COLO668 (cell line): ENCODE results near the gene TTC39C.
"Not testable (repeated sequence)": the region's sequence is repeated elsewhere in the genome, so short reads cannot be mapped to it uniquely, and the experiment has no call there.

ENCODE experiments used
- DNase-seq: peaks from one replicate; lab custom pipeline; 2025; ENCODE audit not compliant: unreplicated experiment; lab: John Stamatoyannopoulos, UW

Gene TTC39C

DNA sequence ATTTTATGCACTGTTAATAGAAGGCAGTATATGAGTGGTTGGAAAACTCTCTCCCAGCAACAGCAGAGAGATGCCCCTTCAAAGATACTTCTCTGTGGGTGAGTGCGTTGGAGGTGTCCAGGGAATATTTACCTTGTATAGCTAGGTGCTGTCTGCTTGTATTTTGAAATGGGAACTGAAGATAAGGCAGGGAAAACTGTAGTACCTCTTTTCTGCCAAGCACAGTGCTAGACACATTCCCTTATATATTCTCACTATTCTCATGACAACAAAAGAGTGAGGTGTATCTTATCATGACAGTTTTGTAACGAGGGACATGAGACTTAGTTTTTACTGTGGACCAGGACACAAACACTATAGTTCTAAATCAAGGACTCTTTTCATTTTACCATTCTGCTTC lies 2.1 kb downstream of the TTC39C start:
- DNase-seq, result no peak

DNA sequence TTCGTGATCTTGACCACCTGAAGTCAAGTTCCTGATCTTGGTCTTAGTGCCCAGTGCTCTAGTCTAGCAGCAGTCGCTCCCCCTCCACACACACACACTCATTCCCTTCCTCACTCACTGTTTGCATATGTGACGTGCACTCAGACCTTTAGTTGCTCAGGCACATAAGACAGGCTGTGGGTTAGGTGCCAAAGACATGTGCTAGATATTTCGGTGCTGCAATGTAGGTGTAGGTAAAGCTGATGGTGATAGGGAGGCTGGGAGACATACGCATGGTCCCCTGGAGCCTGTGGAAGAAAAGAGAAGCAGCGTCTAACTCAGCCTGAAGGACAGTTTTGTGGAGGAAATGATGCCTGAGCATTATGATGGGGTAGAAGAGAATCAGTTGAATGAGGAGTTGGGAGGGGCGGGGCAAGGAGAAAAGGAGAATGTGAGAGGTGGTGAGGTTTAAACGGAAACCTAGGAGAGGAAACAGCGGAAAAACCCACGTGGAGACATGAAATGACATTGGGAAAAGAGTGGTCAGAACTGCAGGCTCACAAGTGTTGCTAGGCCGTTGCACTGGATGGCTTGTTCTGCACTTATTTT lies 3.8 kb downstream of the TTC39C start:
- DNase-seq, result no peak

DNA sequence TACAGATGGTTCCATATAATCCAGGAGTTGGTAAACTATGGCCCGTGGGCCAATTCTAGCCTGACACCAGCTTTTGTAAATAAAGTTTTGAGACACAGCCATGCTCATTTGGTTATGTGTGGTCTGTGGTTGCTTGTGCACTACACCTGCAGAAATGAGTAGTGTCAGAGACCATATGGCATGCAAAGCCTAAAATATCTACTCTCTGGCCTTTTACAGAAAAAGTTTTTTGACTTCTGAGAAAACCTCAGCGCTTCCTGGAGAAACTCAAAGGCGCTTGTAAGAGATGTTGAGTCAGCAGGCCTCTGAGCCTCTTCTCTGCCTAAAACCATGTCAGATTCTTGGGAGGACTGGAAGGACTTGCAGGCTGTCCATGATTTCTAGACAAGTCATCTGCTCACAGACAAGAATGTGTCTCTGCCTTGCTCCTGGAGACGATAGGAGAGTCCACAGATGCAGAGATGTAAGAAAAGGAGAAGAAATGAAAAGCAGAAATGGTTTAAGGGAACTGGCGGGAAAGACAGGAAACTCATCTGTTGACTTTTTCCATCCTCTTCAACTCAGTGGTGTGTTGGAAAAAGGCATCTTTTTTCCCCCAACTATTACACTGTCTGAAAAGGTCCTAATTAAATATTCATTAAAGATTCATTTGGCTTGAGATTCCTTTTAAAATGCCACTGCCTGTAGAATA lies 5.2 kb downstream of the TTC39C start:
- no peak for DNase-seq

DNA sequence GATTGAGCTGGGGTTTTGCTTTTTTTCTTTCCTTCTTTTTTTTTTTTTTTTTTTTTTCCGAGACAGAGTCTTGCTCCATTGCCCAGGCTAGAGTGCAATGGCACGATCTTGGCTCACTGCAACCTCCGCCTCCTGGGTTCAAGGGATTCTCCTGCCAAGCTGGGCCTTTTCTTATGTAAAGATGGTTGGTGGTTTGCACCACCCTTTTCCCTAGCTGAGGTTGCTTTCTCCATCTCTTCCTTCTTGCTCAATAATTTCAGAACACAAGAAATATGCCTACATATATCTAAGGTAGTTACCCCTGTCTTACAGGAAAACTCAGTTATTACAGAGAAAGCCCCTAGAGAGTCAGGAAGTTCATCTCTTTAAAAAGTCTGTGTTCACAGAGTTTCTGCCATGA lies 7.0 kb downstream of the TTC39C start:
- DNase-seq, result no peak

DNA sequence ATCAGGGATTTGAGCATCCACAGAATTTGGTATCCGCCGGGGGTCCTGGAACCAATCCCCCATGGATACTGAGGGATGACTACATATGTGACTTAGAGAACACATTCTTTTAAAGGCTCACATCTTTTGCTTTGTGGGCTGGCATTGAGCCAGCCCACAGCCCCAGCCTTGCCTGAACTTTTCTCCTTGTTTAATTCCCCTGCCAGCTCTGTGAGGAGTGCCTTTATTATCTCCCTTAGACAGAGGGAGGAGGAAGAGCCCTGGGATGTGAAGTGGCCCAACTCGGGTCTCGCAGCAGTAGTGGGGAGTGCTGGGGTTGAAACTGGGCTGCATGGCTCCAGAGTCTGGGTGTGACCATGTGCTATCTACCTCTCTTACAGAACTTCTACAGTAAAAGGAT lies 7.6 kb downstream of the TTC39C start:
- no peak for DNase-seq

DNA sequence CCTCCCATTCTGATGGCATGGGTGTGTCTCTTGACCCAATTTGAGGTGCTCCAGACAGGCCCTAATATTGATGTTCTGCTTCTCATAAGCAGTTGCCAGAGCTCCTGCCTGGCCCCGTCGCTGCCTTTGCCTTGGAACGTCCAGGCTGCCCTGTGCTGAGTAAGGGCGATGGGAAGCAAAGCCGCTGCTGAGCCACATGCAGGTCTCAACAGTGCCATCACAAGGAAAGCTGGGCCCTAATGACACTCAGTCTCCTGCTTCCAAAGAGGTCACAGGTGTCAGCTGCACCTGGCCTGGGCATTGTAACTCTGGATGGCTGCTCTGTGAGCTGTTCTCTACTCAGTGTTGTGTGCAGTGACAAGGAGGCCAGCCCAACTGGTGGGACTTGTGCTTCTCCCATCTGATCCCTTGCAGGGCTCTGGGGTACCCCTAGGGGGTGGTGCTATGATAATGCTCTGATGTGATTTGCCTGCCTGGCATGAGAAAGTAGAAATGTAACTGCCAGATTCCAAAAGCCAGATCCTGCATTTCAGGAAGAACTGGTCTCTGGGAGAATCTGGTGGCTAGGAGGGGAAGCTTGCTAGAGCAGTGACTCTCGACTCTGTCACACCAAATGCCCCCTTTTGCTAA lies 8.7 kb downstream of the TTC39C start:
- DNase-seq, result peak; percentile 39

DNA sequence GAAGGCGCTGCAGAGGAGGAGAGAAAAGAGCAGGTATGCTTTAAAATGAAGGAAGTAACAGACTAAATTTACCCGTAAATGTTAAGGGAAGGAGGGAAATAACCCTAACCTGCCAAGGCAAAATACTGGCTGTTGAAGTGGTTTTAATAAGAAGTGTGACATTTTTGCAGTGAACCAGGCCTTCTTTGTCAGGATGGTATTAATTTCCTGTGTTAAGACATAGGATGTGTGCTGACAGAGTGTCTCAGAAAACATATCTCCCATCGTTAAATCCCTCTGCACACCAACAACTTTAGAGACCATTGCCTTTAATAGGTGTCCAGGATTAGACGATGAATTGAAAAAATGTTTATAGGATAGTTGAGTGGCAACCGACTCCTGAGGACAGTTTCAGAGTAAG lies 9.9 kb downstream of the TTC39C start:
- DNase-seq, result no peak

DNA sequence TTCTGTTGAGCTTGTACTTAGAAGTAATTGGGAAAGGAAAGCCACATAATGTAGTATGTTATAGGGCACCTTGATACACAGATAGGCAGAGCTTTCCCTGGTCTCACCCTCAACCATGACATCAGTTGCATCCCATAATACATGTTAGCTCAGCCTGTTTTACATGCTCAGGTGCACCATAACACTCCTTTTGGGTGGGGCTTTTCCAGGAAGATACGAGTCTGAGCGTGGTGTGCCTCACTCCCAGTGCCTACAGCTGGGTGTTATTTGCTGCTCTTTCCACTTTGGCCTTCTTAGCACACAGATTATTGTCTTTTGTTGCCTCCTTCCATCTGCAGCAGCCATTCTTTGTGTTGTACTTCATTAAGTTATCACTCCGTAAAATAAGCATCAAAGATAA lies 11.9 kb downstream of the TTC39C start:
- no peak for DNase-seq

DNA sequence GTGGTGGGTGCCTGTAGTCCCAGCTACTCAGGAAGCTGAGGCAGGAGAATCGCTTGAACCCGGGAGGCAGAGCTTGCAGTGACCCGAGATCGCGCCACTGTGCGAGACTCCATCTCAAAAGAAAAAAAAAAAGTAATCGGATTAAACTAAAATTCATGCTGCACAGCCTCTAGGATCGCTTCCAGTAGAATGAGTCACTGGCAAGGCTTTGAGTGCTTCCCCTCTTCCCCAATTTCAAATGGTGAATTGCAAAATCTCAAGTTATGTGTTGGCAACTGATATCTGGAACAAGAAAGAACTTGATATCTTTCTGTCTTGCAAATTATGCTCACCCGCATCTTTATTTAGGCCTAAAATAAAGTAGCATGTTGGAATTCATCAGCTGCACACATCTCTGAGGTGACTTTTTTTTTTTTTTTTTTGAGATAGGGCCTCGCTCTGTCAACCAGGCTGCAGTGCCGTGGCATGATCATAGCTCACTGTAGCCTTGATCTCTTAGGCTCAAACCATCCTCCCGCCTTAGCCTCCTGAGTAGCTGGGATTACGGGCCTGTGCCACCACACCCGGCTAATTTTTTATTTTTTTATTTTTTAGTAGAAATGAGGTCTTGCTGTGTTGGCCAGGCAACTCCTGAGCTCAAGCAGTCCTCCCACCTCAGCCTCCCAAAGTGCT lies 12.7 kb downstream of the TTC39C start:
- no peak for DNase-seq

DNA sequence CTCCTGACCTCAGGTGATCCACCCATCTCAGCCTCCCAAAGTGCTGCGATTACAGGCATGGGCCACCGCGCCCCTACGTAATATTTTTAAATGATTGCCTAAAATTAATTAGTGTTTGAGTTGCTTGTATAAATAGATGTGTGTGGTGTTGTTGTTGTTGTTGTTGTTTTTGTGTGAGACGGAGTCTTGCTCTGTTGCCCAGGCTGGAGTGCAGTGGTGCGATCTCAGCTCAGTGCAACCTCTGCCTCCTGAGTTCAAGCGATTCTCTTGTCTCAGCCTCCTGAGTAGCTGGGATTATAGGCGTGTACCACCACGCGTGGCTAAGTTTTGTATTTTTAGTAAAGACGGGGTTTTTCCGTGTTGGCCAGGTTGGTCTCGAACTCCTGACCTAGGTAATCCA lies 14.4 kb downstream of the TTC39C start:
- DNase-seq, result not testable (repeated sequence)

DNA sequence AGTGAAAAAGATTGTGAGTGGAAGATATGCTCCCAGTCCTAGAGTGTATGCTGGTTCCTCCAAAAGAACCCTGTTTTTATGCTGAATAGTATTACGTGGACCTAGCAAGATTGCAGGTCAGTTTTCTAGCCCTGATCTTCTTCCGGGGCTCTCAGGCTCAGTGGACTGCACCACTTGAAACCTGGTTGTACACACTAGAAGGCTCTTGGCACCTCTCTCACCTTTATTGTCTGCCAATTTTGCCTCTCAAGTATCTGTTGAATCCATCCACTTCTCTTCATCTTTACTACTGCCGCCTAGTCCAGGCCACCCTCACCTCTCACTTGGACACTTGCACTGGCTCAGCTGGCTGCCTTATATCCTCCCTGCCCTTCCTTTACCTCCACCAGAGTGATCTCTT lies 16.8 kb downstream of the TTC39C start:
- no peak for DNase-seq

DNA sequence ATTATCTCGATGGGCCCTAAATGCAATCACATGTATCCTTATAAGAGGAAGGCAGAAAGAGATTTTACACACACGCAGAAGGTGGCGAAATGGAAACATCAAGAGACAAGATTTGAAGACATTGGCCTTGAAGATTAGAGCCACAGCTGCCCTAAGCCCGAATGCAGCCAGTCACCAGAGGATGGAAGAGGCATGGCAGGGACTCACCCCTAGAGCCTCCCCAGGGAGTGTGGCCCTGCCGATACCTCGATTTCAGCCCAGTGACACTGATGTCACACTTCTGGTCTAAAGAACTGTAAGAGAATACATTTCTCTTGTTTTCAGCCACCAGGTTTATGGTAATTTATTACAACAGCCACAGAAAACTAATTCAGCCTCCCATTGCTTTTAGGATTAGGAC lies 17.4 kb downstream of the TTC39C start:
- no peak for DNase-seq

DNA sequence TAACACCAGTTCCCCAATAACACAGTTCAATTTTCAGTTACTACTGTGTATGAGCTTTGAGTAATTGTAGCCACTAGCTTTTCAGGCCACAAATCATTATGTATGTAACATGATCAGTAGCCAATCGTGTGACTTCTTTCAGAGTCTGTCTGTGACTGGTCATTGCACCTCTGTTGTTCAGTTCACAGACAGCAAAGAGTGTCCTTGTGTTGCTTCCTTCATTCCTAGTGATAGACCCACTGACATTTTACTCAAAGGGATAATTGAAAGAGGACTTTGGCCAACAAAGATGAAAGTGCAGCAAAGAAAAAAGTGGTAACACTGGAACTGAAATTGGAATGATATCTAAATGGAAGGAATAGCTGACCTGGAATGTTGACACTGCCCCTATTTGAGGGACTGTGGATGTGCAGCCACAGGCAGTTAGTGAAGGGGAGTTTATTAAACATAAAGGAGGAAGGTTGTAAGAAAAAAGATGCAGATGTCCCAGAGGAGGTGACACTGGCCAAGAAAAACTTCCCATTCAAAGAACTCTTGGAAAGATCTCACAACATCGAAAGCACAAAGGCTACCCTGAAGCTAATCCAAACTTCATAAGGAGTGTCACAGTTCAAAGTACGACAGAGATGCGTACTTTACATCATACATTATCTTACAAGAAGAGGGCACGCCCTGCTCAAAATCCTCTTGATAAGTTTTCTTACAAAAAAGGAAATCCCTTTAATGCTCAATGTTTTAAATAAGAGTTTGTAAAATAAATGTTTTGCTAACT lies 19.3 kb downstream of the TTC39C start:
- no peak for DNase-seq

DNA sequence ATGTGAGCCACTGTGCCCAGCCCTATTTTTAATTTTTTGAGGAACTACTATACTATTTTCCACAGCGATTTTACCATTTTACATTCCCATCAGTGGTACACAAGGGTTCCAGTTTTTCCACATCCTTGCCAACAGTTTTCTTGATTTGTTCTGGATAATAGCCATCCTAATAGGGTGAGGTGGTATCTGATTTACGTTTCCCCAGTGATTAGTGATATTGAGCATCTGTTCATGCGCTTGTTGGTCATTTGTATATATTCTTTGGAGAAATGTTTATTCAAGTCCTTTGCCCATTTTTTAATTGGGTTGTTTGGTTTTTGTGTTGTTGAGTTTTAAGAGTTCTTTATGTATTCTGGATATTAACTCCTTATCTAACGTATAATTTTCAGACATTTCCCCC lies 20.8 kb downstream of the TTC39C start:
- no peak for DNase-seq

DNA sequence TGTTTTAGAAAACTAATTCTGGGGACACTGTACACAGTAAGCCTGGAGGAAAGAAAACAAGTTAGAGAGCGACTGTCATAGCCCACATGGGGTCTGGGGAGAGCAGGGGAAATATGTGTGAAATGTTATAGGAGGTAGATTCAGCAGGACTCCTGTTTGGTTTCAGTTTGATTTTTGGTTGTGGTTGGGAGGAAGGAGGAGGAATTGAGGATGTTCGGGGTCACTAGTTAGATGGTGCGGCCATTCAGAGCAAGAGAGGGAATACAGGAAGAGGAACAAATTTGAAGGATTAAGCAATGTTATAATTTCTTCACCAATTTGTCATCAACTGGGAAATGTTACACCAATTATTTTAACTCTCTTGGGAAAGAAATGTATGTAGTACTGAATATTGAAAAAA lies 25.1 kb downstream of the TTC39C start:
- DNase-seq, result no peak

DNA sequence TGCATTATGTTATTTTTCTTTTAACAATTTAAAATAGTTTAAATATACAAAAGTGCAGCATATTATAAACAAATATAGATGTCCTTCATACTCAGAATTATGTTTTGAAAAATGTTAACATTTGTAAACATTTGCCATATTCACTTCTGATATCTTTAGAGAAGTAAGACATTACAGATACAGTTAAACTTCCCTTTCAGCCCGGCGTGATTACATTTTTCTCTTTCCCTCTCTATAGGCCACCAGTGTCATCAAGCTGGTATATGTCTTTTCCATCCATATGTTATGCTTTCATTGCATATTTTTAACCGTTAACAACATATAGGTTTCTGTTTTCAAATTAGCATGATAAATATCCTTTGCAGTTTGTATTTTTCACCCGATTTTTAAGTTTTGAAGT lies 27.1 kb downstream of the TTC39C start:
- no peak for DNase-seq

DNA sequence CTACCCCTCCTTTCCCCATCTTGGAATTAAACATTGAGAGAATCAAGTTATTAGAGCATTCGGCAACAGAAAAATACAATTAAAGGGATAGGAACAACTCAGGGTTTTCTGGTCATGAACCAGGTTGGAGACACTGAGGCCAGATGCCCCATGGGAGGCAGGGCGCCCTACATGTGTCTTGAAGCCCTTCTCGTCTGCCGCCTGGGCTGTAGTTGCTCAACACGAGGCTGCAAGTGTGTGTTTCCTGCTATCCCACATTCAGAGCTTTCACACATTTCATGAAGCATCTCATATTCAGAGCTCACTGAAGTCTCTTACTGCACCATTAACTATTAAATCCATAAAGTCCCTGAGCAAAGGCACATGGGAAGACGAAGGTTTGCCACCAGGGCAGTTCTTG lies 28.8 kb downstream of the TTC39C start:
- DNase-seq, result no peak

DNA sequence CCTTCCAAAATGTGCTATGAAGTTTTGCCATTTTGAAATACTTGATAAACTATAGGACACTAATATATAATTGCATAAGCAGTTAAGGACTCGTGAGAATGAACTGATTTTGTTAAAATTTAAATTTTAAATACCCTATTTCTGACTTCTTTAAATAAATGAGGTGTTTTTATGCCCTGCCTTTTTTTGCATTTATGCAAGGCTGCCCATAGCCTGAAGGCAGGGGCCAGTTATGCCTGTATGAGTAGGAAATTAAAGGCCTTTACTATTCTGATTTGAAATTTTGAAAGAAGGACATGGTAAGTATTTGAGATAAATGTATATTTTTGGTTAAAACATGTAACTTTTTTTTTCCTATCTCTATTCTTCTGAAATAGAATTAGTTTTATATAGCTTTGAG lies 33.7 kb downstream of the TTC39C start:
- no peak for DNase-seq

DNA sequence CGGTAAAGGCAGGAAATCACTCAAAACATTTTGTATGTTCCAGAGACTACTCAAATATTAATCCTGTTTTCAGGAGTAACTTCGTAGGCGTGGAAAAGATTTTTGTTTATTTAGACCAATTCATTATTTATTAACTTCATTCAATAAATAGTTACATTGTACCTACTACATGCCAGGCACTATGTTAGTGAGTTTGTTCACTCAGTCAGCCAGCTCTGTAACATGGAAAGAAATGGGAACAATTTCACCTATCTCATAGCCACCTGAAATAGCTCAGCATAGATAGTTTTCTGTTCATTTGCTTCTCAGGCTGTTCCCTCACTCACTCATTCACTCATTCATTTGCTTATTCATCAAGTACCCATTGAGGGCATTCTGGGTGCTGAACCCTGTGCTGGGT lies 34.6 kb downstream of the TTC39C start:
- no peak for DNase-seq

DNA sequence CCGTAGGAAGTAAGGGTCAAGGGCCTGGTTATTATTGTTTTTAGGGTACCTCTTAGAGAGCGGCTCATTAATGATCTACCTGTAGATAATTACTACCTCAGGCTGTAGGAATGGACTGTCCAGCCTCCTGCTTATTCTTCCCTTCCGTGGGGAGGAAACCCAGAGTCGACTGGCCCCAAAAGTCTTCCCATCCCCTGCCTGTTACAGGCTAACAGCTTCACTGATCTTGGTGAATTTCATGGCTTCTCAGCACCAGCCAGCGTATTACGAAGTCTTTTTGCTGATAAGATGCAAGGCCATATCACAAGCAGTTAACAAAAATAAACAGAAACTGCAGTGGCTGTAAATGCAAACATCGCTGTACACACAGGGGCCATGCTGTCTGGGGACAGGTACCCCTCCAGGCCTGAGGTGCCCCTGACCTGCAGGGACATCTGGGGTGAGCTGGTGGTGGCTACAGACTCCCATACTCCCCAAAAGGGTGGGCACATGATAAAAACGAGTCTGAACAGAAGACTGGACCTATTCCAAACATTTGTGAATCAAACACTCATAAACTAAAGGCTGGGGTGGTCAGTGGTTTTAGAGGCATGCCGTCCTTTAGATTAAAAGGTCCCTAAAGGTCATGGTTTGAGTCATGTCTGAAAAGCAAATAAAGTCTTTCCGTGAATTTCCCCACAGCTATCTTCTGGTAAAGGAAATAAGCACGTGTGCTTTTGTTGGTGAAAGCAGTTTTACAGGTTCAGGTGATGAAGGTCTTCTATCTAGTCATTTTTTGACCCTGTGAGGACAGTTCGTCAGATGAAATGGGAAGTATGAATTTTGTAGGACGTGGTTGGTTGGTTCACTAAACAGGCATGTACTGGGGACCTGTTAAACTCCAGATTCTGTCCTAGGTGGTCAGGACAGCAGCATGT lies 36.7 kb downstream of the TTC39C start:
- no peak for DNase-seq
